ENCODE results near the gene MED9. TPM values are rescaled to one million over a fixed set of nuclear protein-coding genes. Genes with fewer than 3 reads are reported as not detected.

MED9 gene
- total RNA-seq, 2 donors from 2014 or later, result 18.4 to 20.5 TPM

DNA sequence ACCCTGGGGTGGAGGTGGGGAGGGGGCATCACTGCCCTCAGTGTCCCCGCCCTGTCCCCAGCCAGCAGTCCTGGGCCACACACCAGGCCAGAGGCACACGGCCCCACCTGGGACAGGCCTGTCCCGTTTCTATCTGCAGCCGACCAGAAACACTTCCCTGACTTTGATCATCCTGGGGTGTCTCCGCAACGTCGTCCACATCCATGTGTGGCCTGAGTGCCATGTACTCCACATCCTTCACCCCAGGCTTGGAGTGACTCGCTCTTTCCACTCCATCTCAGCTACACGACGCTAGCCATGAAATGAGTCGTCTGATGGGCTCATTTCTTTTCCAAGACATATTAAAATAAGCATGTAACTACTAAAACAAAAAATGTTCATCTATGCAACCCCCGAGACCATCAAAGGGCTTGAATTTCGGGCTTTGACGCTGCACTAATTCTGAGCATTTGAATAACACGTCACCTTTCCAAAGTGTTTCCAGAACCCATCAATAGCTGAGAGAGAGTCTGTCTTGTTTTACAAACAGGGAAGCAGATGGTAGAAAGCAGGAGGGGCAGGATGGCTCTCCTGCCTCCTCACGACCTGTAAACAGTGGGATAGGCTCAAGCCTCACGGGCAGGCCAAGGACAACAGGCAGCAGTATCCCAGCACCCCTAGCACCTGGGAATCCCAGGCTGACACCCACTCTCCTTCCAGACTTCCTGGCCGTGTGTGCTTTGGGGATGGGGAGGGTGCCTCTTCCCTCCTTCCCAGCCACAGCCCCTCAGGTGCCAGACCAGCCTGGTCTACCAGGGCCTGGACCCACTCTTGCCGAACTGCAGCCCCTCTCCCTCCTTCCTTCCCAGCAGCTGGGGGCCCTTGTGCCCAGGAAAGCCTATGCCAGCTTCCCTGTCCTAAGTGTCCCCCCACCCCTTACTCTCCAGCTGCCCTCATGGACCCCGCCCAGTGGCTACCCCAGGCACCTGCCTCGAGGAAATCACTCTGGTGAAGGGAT, 39.4 kb downstream of the MED9 start:
- Mint-ChIP-seq H3K4me1 (no peaks in the 10 kb centered on the region), H3K9me3 (no peaks in the 10 kb centered on the region), H3K4me3 (no peak overlapping the region), H3K36me3 (ENCODE audit: low read depth) (no peaks in the 10 kb centered on the region), H3K27me3 (ENCODE audit: insufficient read depth) (no peaks in the 10 kb centered on the region), H3K27ac (peak overlapping the region; percentile 64)
- no peak for DNase-seq
- Histone ChIP-seq H3K36me3 (ENCODE audit: control insufficient read depth, insufficient read depth, low read length) (no peaks in the 10 kb centered on the region), H3K9ac (ENCODE audit: extremely low read depth, low read length, poor library complexity, severe bottlenecking) (no peak overlapping the region), H3K4me3 (ENCODE audit: low read length) (no peak overlapping the region), H3K27me3 (ENCODE audit: control insufficient read depth, insufficient read depth, low read length, poor library complexity, severe bottlenecking) (no peaks in the 10 kb centered on the region), H3K9me3 (ENCODE audit: control insufficient read depth, low read length) (no peaks in the 10 kb centered on the region), H3K4me1 (ENCODE audit: control insufficient read depth, insufficient read depth, low read length) (no peaks in the 10 kb centered on the region), H3K27ac (ENCODE audit: low read depth, low read length) (no peak overlapping the region)
- 91% methylated on average over 13 to 21 of the region's 21 CpGs for WGBS, 2 experiments (ENCODE audit: insufficient coverage in 1 of 2, insufficient read length in 1 of 2)
- TF ChIP-seq, protein P1, sequence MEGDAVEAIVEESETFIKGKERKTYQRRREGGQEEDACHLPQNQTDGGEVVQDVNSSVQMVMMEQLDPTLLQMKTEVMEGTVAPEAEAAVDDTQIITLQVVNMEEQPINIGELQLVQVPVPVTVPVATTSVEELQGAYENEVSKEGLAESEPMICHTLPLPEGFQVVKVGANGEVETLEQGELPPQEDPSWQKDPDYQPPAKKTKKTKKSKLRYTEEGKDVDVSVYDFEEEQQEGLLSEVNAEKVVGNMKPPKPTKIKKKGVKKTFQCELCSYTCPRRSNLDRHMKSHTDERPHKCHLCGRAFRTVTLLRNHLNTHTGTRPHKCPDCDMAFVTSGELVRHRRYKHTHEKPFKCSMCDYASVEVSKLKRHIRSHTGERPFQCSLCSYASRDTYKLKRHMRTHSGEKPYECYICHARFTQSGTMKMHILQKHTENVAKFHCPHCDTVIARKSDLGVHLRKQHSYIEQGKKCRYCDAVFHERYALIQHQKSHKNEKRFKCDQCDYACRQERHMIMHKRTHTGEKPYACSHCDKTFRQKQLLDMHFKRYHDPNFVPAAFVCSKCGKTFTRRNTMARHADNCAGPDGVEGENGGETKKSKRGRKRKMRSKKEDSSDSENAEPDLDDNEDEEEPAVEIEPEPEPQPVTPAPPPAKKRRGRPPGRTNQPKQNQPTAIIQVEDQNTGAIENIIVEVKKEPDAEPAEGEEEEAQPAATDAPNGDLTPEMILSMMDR (conservative IDR thresholded peaks at IDR 0.05), result no peak

DNA sequence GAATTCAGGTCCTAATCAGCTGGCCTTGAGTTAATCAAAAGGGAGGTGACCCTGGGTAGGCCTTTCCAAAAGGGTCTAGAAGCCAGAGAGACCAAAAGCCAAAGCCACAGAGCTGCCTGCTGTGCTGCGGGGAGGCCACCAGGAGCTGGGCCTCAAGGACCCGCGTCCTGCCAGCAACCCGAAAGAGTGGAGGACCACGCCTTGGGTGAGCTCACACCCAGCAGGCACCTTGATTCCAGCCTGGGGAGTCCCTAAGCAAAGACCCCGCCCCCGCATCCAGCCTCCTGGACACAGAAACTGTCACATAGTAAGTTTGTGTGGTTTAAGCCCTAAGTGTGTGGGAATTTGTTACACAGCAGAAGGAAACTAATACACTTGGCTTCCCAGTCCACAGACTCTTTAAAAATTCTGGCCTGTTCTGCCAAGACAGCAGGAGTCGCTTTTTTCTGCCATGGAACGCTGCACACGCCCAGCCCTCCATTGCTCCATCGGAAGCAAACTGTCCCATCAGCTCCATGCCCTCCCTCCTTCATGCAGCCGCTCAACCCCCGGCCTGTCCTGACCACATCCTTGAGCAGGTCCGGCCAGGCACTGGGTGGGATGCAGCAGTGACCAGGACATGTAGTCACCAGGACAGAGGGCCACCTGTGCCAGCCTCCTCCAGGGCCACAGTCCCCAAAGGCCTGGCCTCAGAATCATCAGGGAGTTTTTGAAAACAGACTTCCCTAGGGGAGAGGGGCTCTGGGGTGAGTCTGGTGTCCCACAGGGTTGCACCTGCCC, 40.3 kb downstream of the MED9 start:
- Histone ChIP-seq H3K36me3 (ENCODE audit: control insufficient read depth, insufficient read depth, low read length) (no peaks in the 10 kb centered on the region), H3K27ac (ENCODE audit: low read depth, low read length) (no peak overlapping the region), H3K9ac (ENCODE audit: extremely low read depth, low read length, poor library complexity, severe bottlenecking) (no peak overlapping the region), H3K27me3 (ENCODE audit: control insufficient read depth, insufficient read depth, low read length, poor library complexity, severe bottlenecking) (no peaks in the 10 kb centered on the region), H3K4me3 (ENCODE audit: low read length) (no peak overlapping the region), H3K9me3 (ENCODE audit: control insufficient read depth, low read length) (no peaks in the 10 kb centered on the region), H3K4me1 (ENCODE audit: control insufficient read depth, insufficient read depth, low read length) (no peaks in the 10 kb centered on the region)
- Mint-ChIP-seq H3K36me3 (ENCODE audit: low read depth) (no peaks in the 10 kb centered on the region), H3K27me3 (ENCODE audit: insufficient read depth) (no peaks in the 10 kb centered on the region), H3K4me3 (no peak overlapping the region), H3K4me1 (peaks cover 1% of the 10 kb centered on the region), H3K9me3 (no peaks in the 10 kb centered on the region), H3K27ac (peak overlapping the region; percentile 64)
- TF ChIP-seq, protein P1 (conservative IDR thresholded peaks at IDR 0.05), result peak; percentile 16
- WGBS, 2 experiments (ENCODE audit: insufficient coverage in 1 of 2, insufficient read length in 1 of 2), result 85 to 89% methylated on average over 14 of the region's 14 CpGs
- DNase-seq, result no peak

DNA sequence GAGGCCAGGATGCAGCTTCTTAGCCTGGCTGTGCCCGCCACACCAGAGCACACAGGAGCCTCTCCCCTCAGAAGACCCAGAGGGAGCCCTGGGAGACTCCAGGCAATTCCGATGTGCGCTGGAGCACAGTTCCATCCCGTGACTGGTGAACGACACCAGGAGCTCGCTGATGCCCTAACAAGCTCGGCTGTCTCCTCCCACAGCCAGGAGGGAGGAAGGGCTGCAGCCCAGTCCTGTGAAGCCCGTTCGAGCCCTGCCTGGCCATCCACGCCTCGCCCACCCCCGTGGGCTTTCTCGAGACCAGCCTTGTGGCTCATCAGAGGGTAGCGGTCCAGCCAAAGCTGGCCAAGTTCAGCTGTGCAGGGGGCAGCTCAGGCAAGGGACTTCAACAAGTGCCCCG, 41.2 kb downstream of the MED9 start:
- Histone ChIP-seq H3K9me3 (ENCODE audit: control insufficient read depth, low read length) (no peaks in the 10 kb centered on the region), H3K27ac (ENCODE audit: low read depth, low read length) (no peak overlapping the region), H3K36me3 (ENCODE audit: control insufficient read depth, insufficient read depth, low read length) (no peaks in the 10 kb centered on the region), H3K4me3 (ENCODE audit: low read length) (no peak overlapping the region), H3K27me3 (ENCODE audit: control insufficient read depth, insufficient read depth, low read length, poor library complexity, severe bottlenecking) (no peaks in the 10 kb centered on the region), H3K4me1 (ENCODE audit: control insufficient read depth, insufficient read depth, low read length) (peaks cover 8% of the 10 kb centered on the region), H3K9ac (ENCODE audit: extremely low read depth, low read length, poor library complexity, severe bottlenecking) (no peak overlapping the region)
- H3K27me3 Mint-ChIP-seq (ENCODE audit: insufficient read depth), result no peaks in the 10 kb centered on the region
- no peaks in the 10 kb centered on the region for H3K9me3 Mint-ChIP-seq
- H3K36me3 Mint-ChIP-seq (ENCODE audit: low read depth), result no peaks in the 10 kb centered on the region
- 78 to 84% methylated on average over 8 to 15 of the region's 15 CpGs for WGBS, 2 experiments (ENCODE audit: insufficient coverage in 1 of 2, insufficient read length in 1 of 2)
- TF ChIP-seq, protein P1 (conservative IDR thresholded peaks at IDR 0.05), result no peak
- peaks cover 10% of the 10 kb centered on the region for H3K4me1 Mint-ChIP-seq
- no peak for DNase-seq
- H3K27ac Mint-ChIP-seq, result no peak overlapping the region
- no peak overlapping the region for H3K4me3 Mint-ChIP-seq
